GM12891 (cell line): Measurements from ENCODE around the gene USH1C.

Experiments
- POLR2A ChIP-seq: IDR thresholded peaks from 2 replicates; pipeline ENCODE4 v1.6.1; 2011; ENCODE audit warnings: low read depth, low read length, control low read depth
- POLR2AphosphoS5 ChIP-seq: IDR thresholded peaks from 2 replicates; pipeline ENCODE4 v1.6.1; 2011; ENCODE audit warnings: low read depth, low read length, control low read depth
- POU2F2 ChIP-seq: IDR thresholded peaks from 2 replicates; pipeline ENCODE4 v1.6.1; 2011; ENCODE audit warnings: low read depth, mild to moderate bottlenecking, control low read depth, low read length, moderate library complexity
- SPI1 ChIP-seq: IDR thresholded peaks from 2 replicates; pipeline ENCODE4 v1.6.1; 2011; ENCODE audit warnings: low read depth, low read length, control low read depth

DNA sequence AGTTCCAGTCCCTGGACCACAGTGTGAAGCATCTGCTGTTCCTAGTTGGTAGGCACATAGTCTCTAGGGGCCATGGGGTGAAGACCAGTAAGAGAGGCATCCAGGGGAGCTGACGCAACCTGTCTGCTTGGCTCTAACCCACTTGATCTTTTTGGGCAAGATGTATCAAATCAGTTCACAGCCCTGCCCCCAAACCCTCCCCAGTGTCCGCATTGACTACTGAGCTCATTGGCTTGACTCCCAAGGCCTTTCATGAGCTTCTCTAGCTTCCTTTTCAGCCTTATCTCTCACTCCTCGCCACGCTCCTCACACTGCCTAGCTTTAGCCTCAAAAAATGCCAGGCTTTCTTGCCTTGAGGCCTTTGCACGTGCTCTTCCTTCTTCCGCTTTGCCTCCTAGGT lies 37.9 kb downstream of the USH1C start:
- TF ChIP-seq POLR2AphosphoS5 = no peak
- no peak for TF ChIP-seq POLR2A
- TF ChIP-seq SPI1 = no peak
- no peak for TF ChIP-seq POU2F2
